Activated T-helper 1 cell treated with anti-CD3 and anti-CD28 coated beads, Interleukin-2, amount 50 U/mL, for 16 hours (primary cell): ENCODE results near the gene PLXNB3.

Experiments
- DNase-seq, 2 donors: peaks; one replicate each; pipeline ENCODE4 v3.0.0-alpha.2; 2020; ENCODE audit warnings: low read depth in 1 of 2, low spot score in 1 of 2

The PLXNB3 gene

GRCh38 chrX:153773741-153774575, 9.9 kb downstream of the PLXNB3 start:
- no peak for DNase-seq

GRCh38 chrX:153774576-153775292, 10.7 kb downstream of the PLXNB3 start:
- DNase-seq, result no peak

- no peak for DNase-seq
Observed at GRCh38 chrX:153775293-153776119, 11.5 kb downstream of the PLXNB3 start.

GRCh38 chrX:153776120-153776599, 12.1 kb downstream of the PLXNB3 start:
- DNase-seq, result no peak

- DNase-seq, result no peak
Observed at GRCh38 chrX:153776611-153777045, 12.6 kb downstream of the PLXNB3 start.

GRCh38 chrX:153777261-153778090, 13.4 kb downstream of the PLXNB3 start:
- DNase-seq, result no peak

- no peak for DNase-seq
Observed at GRCh38 chrX:153778181-153778580, 14.1 kb downstream of the PLXNB3 start.

- no peak for DNase-seq
Observed at GRCh38 chrX:153778684-153779101, 14.6 kb downstream of the PLXNB3 start.

GRCh38 chrX:153779891-153780677, 16.0 kb downstream of the PLXNB3 start:
- DNase-seq, result no peak

GRCh38 chrX:153780678-153781427, 16.8 kb downstream of the PLXNB3 start, which contains the start of gene SRPK3:
SRPK3 (plus strand) TSS chrX:153781041; CDS start chrX:153781087, 46 bp downstream.
- DNase-seq, result no peak

- no peak for DNase-seq
Observed at GRCh38 chrX:153781428-153782047, 17.5 kb downstream of the PLXNB3 start.

GRCh38 chrX:153782313-153782712, 18.3 kb downstream of the PLXNB3 start:
- DNase-seq, result no peak

GRCh38 chrX:153782871-153783270, 18.8 kb downstream of the PLXNB3 start:
- no peak for DNase-seq

GRCh38 chrX:153783378-153784013, 19.4 kb downstream of the PLXNB3 start:
- DNase-seq, result no peak

GRCh38 chrX:153784325-153784967, 20.4 kb downstream of the PLXNB3 start:
- no peak for DNase-seq

- DNase-seq, result no peak
Observed at GRCh38 chrX:153786669-153787068, 22.6 kb downstream of the PLXNB3 start.

GRCh38 chrX:153789654-153790053, 25.6 kb downstream of the PLXNB3 start:
- DNase-seq, result no peak
